T-cell (primary cell): ENCODE measurements around the gene LDHAL6A. TPM values are rescaled to one million over a fixed set of nuclear protein-coding genes. Genes with fewer than 3 reads are reported as not detected.

ENCODE experiments used
- ATAC-seq, 4 experiments: fragments of 200-7000 bp in 3 of 4; fragments of 150-1000 bp in 1 of 4; cut with Tn5 transposase; replicated peaks in 1 of 4; 1 replicate in 3 of 4; 2 replicates in 1 of 4; pipeline ENCODE4 v1.10.0; 2021; ENCODE audit warnings: moderate library complexity in 3 of 4, mild to moderate bottlenecking in 2 of 4, moderate number of reproducible peaks in 1 of 4
- CTCF ChIA-PET, 2 donors: fragments of 300-600 bp; sonication (Branson Sonifier 250); formaldehyde crosslinking; loops; one replicate each; lab custom pipeline; 2022; ENCODE audit warnings: antibody characterized with exemption in 2 of 2; lab: Charles Lee
- POLR2A ChIA-PET, 2 donors: fragments of 300-600 bp; sonication (Branson Sonifier 250); formaldehyde crosslinking; loops; one replicate each; lab custom pipeline; 2022; ENCODE audit warnings: antibody characterized with exemption in 2 of 2; lab: Charles Lee
- DNase-seq, 35 experiments: peaks; one replicate each; pipeline versions ENCODE4 v3.0.0 to v3.0.0-alpha.2; 2013 to 2023
- H3K27ac ChIP-seq: one replicate; pipeline ENCODE4 v1.5.1; 2013; ENCODE audit warnings: low read length
- H3K27me3 ChIP-seq, 2 experiments: replicated peaks in 1 of 2; 1 replicate in 1 of 2; 2 replicates in 1 of 2; pipeline versions ENCODE4 v1.6.1 to v1.7.0; 2013; ENCODE audit warnings: low read length in 1 of 2, mixed read lengths in 1 of 2; ENCODE audit not compliant: control insufficient read depth in 2 of 2, insufficient read depth in 2 of 2; ENCODE audit errors: extremely low read depth in 1 of 2
- H3K36me3 ChIP-seq, 2 donors: 1 replicate in 1 of 2; 2 replicates in 1 of 2; pipeline versions ENCODE4 v1.6.1 to v1.7.0; 2013; ENCODE audit warnings: low read length in 1 of 2; ENCODE audit not compliant: control insufficient read depth in 2 of 2, insufficient read depth in 1 of 2; ENCODE audit errors: extremely low read depth in 1 of 2
- H3K4me1 ChIP-seq, 2 experiments: 1 replicate in 1 of 2; 2 replicates in 1 of 2; pipeline versions ENCODE4 v1.6.1 to v1.7.0; 2013; ENCODE audit warnings: low read length in 2 of 2, mixed read lengths in 1 of 2; ENCODE audit not compliant: insufficient read depth in 2 of 2, control insufficient read depth in 1 of 2; ENCODE audit errors: extremely low read depth in 1 of 2
- H3K4me3 ChIP-seq, 2 donors: 1 replicate in 1 of 2; 2 replicates in 1 of 2; pipeline versions ENCODE4 v1.5.1 to v1.7.0; 2013; ENCODE audit warnings: mild to moderate bottlenecking in 2 of 2, low read length in 1 of 2, moderate library complexity in 1 of 2; ENCODE audit not compliant: control insufficient read depth in 1 of 2; ENCODE audit errors: extremely low read depth in 1 of 2
- H3K9me3 ChIP-seq: 2 replicates; pipeline ENCODE4 v1.7.0; 2013
- H3K27ac Mint-ChIP-seq, 2 donors: one replicate each; pipeline ENCODE4 v1.8.0; 2020 to 2021; ENCODE audit warnings: mild to moderate bottlenecking in 2 of 2, mixed read lengths in 2 of 2
- H3K27me3 Mint-ChIP-seq, 2 donors: one replicate each; pipeline ENCODE4 v1.8.0; 2021 to 2022; ENCODE audit warnings: mixed read lengths in 2 of 2
- H3K36me3 Mint-ChIP-seq: one replicate; pipeline ENCODE4 v1.8.0; 2021; ENCODE audit warnings: mixed read lengths
- H3K4me1 Mint-ChIP-seq, 3 donors: one replicate each; pipeline ENCODE4 v1.8.0; 2020 to 2022; ENCODE audit warnings: mixed read lengths in 3 of 3, mild to moderate bottlenecking in 1 of 3
- H3K4me3 Mint-ChIP-seq, 3 donors: one replicate each; pipeline ENCODE4 v1.8.0; 2020 to 2022; ENCODE audit warnings: mild to moderate bottlenecking in 3 of 3, mixed read lengths in 3 of 3, moderate library complexity in 3 of 3
- H3K9me3 Mint-ChIP-seq, 3 donors: one replicate each; pipeline ENCODE4 v1.8.0; 2020 to 2022; ENCODE audit warnings: mixed read lengths in 3 of 3
- WGBS: methylation state at CpG from one replicate; pipeline ENCODE4 v1.1.5; 2013; ENCODE audit warnings: missing lambda C conversion rate; ENCODE audit not compliant: insufficient coverage; 5-methylcytosine and 5-hydroxymethylcytosine counted together
- total RNA-seq, 35 experiments: library from RNA in 6 of 35; stranded (reverse) in 6 of 35; fragments of 120-200 nt in 1 of 35; gene quantifications; one replicate each; pipeline versions ENCODE4 v1.2.1 to v1.2.4 and lab custom pipeline; 2013 to 2026

Gene LDHAL6A
- total RNA-seq, 5 donors from 2014 or later (not counting 1 experiment from before 2014, with no cell fraction given) = 0.46 TPM; not detected in 4

DNA sequence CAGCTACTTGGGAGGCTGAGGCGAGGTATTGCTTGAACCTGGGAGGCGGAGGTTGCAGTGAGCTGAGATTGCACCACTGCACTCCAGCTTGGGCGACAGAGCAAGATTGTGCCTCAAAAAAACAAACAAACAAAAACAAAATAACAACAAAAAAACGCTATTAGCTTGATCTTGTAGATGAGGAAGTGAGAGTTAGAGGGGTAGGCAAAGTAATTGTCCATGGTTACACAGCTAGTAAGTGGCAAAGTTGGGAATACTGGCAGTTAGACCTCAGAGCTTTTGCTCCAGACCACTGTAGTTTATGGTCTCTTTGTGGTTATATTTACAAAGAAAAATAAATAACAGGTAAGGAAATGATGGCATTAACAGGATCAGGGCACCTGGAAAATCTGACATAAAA is 28.4 kb upstream of the LDHAL6A start:
- peaks cover 4 to 7% (median 6%) of the 10 kb centered on the region in 3 donors for H3K4me1 Mint-ChIP-seq
- H3K27me3 Mint-ChIP-seq = no peaks in the 10 kb centered on the region
- peaks cover 0 to 3% of the 10 kb centered on the region in 2 experiments for H3K27me3 ChIP-seq
- H3K4me3 ChIP-seq = no peak overlapping the region
- ATAC-seq (no peak), DNase-seq (no peak)
- H3K9me3 ChIP-seq = no peaks in the 10 kb centered on the region
- H3K4me3 Mint-ChIP-seq = no peak overlapping the region
- POLR2A ChIA-PET = no interaction called here
- H3K36me3 ChIP-seq = no peaks in the 10 kb centered on the region
- CTCF ChIA-PET = interaction anchor here in 1 of 2 donors (0.7 kb wide), 1 partner anchor 17 kb away, joined by 4 read pairs; no protein-coding TSS in a partner anchor
- no peak overlapping the region for H3K27ac ChIP-seq
- no peaks in the 10 kb centered on the region for H3K4me1 ChIP-seq
- peaks cover 0 to 6% (median 4%) of the 10 kb centered on the region in 3 donors for H3K9me3 Mint-ChIP-seq
- WGBS = no CpG with 5 or more reads among the region's 4 CpGs
- H3K27ac Mint-ChIP-seq = no peak overlapping the region
- H3K36me3 Mint-ChIP-seq = no peaks in the 10 kb centered on the region

DNA sequence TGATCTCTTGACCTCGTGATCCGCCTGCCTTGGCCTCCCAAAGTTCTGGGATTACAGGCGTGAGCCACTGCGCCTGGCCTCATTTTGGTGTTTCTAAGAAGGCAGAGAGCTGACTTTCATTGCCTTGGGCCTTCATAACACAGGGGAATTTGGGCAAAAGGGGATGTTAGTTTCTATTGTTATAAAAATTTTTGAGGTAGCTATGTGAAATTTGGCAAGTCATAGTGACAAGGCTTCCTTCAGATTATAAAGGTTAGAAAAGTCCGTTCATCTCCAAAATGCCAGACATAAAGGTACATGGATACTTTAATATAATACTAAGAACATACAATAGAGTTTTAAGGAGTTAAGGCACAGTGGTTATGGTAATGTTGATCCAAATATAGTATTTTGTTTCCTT is 26.3 kb upstream of the LDHAL6A start:
- no peak overlapping the region for H3K4me3 ChIP-seq
- ChIA-PET CTCF (no interaction called here), POLR2A (no interaction called here)
- Mint-ChIP-seq H3K27ac (no peak overlapping the region), H3K9me3 (peaks cover 5 to 19% (median 11%) of the 10 kb centered on the region in 3 donors), H3K36me3 (no peaks in the 10 kb centered on the region), H3K4me1 (peaks cover 6 to 7% (median 7%) of the 10 kb centered on the region in 3 donors), H3K27me3 (no peaks in the 10 kb centered on the region), H3K4me3 (no peak overlapping the region)
- no peaks in the 10 kb centered on the region for H3K9me3 ChIP-seq
- H3K4me1 ChIP-seq = no peaks in the 10 kb centered on the region
- peaks cover 0 to 3% of the 10 kb centered on the region in 2 experiments for H3K27me3 ChIP-seq
- no peak overlapping the region for H3K27ac ChIP-seq
- 82% methylated on average over 2 of the region's 5 CpGs for WGBS
- ATAC-seq = no peak
- DNase-seq = no peak
- no peaks in the 10 kb centered on the region for H3K36me3 ChIP-seq

DNA sequence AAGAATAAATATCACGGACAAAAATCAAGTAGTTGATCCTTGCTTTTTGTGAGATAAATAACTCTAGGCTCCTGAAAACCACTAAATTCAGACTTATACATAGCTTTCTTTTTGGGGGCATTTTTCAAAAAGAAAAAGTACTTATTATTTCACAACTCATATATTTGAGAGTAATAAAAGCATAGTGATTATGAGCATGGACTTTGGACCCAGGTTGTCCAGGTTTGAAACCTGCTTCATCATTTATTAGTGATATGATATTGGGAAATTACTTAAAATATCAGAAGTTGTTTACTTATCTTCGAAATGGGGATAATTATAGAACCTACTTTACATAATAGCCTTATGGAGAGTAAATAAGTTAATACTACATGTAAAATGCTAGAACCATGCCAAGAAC is 17.0 kb upstream of the LDHAL6A start:
- Mint-ChIP-seq H3K36me3 (peaks cover 4% of the 10 kb centered on the region), H3K4me1 (no peaks in the 10 kb centered on the region), H3K27me3 (no peaks in the 10 kb centered on the region), H3K27ac (no peak overlapping the region), H3K9me3 (peaks cover 0 to 8% (median 3%) of the 10 kb centered on the region in 3 donors), H3K4me3 (no peak overlapping the region)
- WGBS = no CpG with 5 or more reads among the region's 2 CpGs
- H3K36me3 ChIP-seq = no peaks in the 10 kb centered on the region
- H3K27me3 ChIP-seq = no peaks in the 10 kb centered on the region
- no peak overlapping the region for H3K27ac ChIP-seq
- no peaks in the 10 kb centered on the region for H3K9me3 ChIP-seq
- ATAC-seq = no peak
- ChIA-PET POLR2A (no interaction called here), CTCF (no interaction called here)
- no peak overlapping the region for H3K4me3 ChIP-seq
- H3K4me1 ChIP-seq = no peaks in the 10 kb centered on the region
- DNase-seq = no peak

DNA sequence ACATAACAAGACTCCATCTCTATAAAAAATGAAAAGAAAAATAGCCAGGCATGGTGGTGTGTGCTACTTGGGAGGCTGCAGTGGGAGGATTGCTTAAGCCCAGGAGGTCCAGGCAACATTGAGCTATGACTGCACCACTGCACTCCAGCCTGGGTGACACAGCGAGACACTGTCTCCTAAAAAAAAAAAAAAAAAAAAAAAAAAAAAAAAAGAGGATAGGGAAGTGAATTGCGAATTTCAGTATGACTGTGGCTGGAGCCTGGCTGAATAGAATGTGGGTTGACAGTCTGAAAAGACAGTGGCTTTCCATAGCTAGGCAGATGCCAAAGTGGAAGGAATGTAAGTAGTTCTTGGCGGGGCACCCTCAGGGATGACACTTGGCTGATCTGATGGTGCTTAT is 6.4 kb upstream of the LDHAL6A start:
- Mint-ChIP-seq H3K9me3 (no peaks in the 10 kb centered on the region), H3K27ac (no peak overlapping the region), H3K27me3 (peaks cover 7 to 15% of the 10 kb centered on the region in 2 donors), H3K4me1 (no peaks in the 10 kb centered on the region), H3K36me3 (no peaks in the 10 kb centered on the region), H3K4me3 (no peak overlapping the region)
- Histone ChIP-seq H3K4me1 (no peaks in the 10 kb centered on the region), H3K4me3 (no peak overlapping the region), H3K9me3 (no peaks in the 10 kb centered on the region), H3K27me3 (peaks cover 0 to 2% of the 10 kb centered on the region in 2 experiments), H3K27ac (no peak overlapping the region), H3K36me3 (no peaks in the 10 kb centered on the region)
- ChIA-PET CTCF (interaction anchor here in 1 of 2 donors (0.7 kb wide), 1 partner anchor 281 kb away, joined by 8 read pairs; no protein-coding TSS in a partner anchor), POLR2A (interaction anchor here in 1 of 2 donors (0.6 kb wide), 1 partner anchor 185 kb away, joined by 3 read pairs; no protein-coding TSS in a partner anchor)
- DNase-seq (no peak), ATAC-seq (no peak)
- WGBS = 89% methylated on average over 2 of the region's 3 CpGs

DNA sequence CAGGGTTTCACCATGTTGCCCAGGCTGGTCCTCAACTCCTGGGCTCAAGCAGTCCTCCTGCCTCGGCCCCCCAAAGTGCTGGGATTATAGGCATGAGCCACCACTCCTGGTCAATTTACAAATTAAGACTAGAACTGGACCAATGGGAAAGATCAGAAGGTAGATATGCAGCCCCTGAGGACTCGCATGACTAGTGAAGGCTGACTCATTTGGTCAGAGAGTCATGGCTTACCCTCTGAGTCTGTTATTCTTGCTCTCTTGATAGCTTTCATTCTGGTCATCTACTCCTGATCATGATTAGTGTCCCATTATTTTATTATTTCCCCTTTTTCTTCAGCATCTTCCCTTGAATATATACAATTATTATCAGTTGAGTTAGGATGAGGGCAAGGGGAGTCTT is 2.7 kb upstream of the LDHAL6A start:
- CTCF ChIA-PET = no interaction called here
- no peaks in the 10 kb centered on the region for H3K9me3 ChIP-seq

DNA sequence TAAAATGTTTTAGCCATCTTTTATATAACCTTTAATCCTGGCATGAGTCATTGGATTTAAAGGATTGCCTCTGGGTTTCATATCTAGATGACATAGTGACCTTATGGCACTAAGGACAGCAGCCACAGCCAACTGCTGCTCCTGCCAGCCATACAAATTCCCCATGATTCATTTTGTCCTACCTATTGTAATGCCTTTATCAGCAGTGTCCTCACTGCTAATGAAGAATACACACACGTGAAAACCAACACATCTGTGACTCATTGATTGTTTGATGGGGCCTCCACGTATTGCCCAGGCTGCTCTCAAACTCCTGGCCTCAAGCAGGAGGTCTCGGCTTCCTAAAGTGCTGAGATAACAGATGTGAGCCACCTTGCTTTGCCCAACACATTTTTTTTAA is 1.8 kb downstream of the LDHAL6A start:
- H3K4me1 Mint-ChIP-seq = peaks cover 0 to 2% (median 0%) of the 10 kb centered on the region in 3 donors
- no peaks in the 10 kb centered on the region for H3K36me3 ChIP-seq
- peaks cover 4 to 5% of the 10 kb centered on the region in 2 donors for H3K27me3 Mint-ChIP-seq
- H3K4me3 Mint-ChIP-seq = no peak overlapping the region
- no peak overlapping the region for H3K27ac Mint-ChIP-seq
- peaks cover 0 to 7% of the 10 kb centered on the region in 2 experiments for H3K27me3 ChIP-seq
- 17% methylated on average over 1 of the region's 3 CpGs for WGBS
- ChIA-PET CTCF (no interaction called here), POLR2A (no interaction called here)
- H3K4me3 ChIP-seq = no peak overlapping the region
- H3K9me3 Mint-ChIP-seq = no peaks in the 10 kb centered on the region
- no peaks in the 10 kb centered on the region for H3K36me3 Mint-ChIP-seq
- DNase-seq = no peak
- H3K4me1 ChIP-seq = no peaks in the 10 kb centered on the region
- no peaks in the 10 kb centered on the region for H3K9me3 ChIP-seq
- no peak for ATAC-seq
- no peak overlapping the region for H3K27ac ChIP-seq

More for the DNA sequence above, 2.7 kb upstream of the LDHAL6A start:
- H3K27ac Mint-ChIP-seq = no peak overlapping the region
- DNase-seq (no peak), ATAC-seq (no peak)
- WGBS = 100% methylated on average over 1 of the region's 2 CpGs
- Histone ChIP-seq H3K4me1 (no peaks in the 10 kb centered on the region), H3K4me3 (no peak overlapping the region), H3K36me3 (no peaks in the 10 kb centered on the region), H3K27ac (no peak overlapping the region), H3K27me3 (peaks cover 0 to 7% of the 10 kb centered on the region in 2 experiments)
- H3K27me3 Mint-ChIP-seq = peaks cover 8 to 16% of the 10 kb centered on the region in 2 donors
- peaks cover 0 to 2% (median 0%) of the 10 kb centered on the region in 3 donors for H3K4me1 Mint-ChIP-seq
- H3K36me3 Mint-ChIP-seq = no peaks in the 10 kb centered on the region
- H3K9me3 Mint-ChIP-seq = no peaks in the 10 kb centered on the region
- H3K4me3 Mint-ChIP-seq = no peak overlapping the region
- POLR2A ChIA-PET = interaction anchor here in 1 of 2 donors (0.6 kb wide), 2 partner anchors 136 to 146 kb away, joined by 4 read pairs; no protein-coding TSS in a partner anchor
